AG04450 (cell line): ENCODE results near the gene PNMA8C. TPM values are rescaled to one million over a fixed set of nuclear protein-coding genes. Genes with fewer than 3 reads are reported as not detected.
"Not testable (repeated sequence)": the region's sequence is repeated elsewhere in the genome, so short reads cannot be mapped to it uniquely, and the experiment has no call there.

Experiments
- CTCF ChIA-PET: fragments of 300-600, 350-600 bp; formaldehyde crosslinking; extraction: SDS; loops from one replicate; lab custom pipeline; 2022; ENCODE audit warnings: antibody characterized with exemption, inconsistent platforms; lab: Charles Lee
- POLR2A ChIA-PET: fragments of 350-600 bp; formaldehyde crosslinking; extraction: SDS; loops from one replicate; lab custom pipeline; 2021; ENCODE audit warnings: antibody characterized with exemption, inconsistent platforms; lab: Yijun Ruan, JAX
- DNase-seq: peaks from one replicate; pipeline ENCODE4 v3.0.0-alpha.2; 2011; ENCODE audit warnings: low read depth, low spot score
- H3K27ac ChIP-seq: one replicate; pipeline ENCODE4 v1.5.1; 2012; ENCODE audit warnings: low read depth, low read length, control low read depth
- H3K27me3 ChIP-seq: one replicate; pipeline ENCODE4 v1.6.0; 2012; ENCODE audit warnings: low read length; ENCODE audit not compliant: control insufficient read depth, insufficient read depth
- H3K4me3 ChIP-seq: 2 replicates; pipeline ENCODE4 v1.5.1; 2011; ENCODE audit warnings: mild to moderate bottlenecking, low read depth, low read length, control low read depth
- H3K9me3 ChIP-seq: 2 replicates; pipeline ENCODE4 v1.5.1; 2012; ENCODE audit warnings: low read length; ENCODE audit not compliant: control insufficient read depth, insufficient read depth
- polyA plus RNA-seq: library from polyadenylated mRNA; depleted of rRNA; stranded (reverse); fragments of >200 nt; gene quantifications from 2 replicates; pipeline ENCODE4 v1.2.3, GENCODE V29; 2011; rRNA removed
- TF ChIP-seq, protein P1 (sequence below): IDR thresholded peaks from 2 replicates; pipeline ENCODE4 v1.5.1; 2011; ENCODE audit warnings: low read depth, low read length, control low read depth, inconsistent platforms

The PNMA8C gene
- polyA plus RNA-seq, 1 experiment = 0.21 TPM

DNA sequence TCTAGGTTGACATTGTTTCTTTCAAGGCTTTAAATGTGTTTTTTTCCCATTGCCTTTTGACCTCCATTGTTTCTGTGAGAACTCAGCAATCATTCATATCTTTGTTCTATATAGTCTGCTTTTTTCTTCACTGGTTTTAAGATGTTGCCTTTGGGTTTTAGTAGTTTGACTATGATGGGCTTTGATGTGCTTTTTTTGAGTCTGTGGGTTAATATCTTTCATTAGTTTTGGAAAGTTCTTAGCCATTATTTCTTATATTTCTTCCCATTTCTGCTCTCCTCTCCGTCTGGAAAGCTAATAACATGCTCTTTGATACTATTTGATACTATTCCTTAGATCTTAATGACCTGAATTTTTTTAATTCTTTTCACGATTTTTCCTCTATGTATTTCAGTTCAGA lies 48.0 kb downstream of the PNMA8C start:
- no peak overlapping the region for H3K4me3 ChIP-seq
- DNase-seq = no peak
- TF ChIP-seq, protein P1, sequence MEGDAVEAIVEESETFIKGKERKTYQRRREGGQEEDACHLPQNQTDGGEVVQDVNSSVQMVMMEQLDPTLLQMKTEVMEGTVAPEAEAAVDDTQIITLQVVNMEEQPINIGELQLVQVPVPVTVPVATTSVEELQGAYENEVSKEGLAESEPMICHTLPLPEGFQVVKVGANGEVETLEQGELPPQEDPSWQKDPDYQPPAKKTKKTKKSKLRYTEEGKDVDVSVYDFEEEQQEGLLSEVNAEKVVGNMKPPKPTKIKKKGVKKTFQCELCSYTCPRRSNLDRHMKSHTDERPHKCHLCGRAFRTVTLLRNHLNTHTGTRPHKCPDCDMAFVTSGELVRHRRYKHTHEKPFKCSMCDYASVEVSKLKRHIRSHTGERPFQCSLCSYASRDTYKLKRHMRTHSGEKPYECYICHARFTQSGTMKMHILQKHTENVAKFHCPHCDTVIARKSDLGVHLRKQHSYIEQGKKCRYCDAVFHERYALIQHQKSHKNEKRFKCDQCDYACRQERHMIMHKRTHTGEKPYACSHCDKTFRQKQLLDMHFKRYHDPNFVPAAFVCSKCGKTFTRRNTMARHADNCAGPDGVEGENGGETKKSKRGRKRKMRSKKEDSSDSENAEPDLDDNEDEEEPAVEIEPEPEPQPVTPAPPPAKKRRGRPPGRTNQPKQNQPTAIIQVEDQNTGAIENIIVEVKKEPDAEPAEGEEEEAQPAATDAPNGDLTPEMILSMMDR = no peak
- POLR2A ChIA-PET = interaction anchor here (0.6 kb wide), 1 partner anchor 23 kb away, joined by 3 read pairs; no protein-coding TSS in a partner anchor
- H3K27me3 ChIP-seq = no peaks in the 10 kb centered on the region
- CTCF ChIA-PET = interaction anchor here (0.5 to 1.0 kb wide), 3 partner anchors 16 to 49 kb away, joined by 3 read pairs; partner anchors contain the start of gene PPP5C
- H3K27ac ChIP-seq = no peak overlapping the region
- no peaks in the 10 kb centered on the region; the same call in 1 of the 2 replicates for H3K9me3 ChIP-seq

DNA sequence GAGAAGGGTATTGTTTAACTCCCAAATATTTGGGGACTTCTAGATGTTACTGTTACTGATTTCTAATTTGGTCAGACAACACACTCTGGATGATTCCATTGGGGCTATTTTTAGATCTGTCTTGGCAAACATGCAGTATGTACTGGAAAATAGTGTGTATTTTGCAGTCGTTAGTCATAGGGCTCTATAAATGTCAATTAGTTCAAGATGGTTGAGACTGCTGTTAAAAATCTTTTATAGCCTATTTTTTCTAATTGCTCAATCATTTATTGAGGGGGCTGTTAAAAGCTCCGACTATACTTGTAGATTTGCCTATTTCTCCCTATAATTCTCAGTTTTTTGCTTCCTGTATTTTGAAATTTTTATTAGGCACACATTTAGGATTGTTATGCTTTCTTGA lies 50.5 kb downstream of the PNMA8C start:
- H3K9me3 ChIP-seq = no peaks in the 10 kb centered on the region; the same call in 1 of the 2 replicates
- H3K4me3 ChIP-seq = no peak overlapping the region
- ChIA-PET CTCF (no interaction called here), POLR2A (no interaction called here)
- no peak overlapping the region for H3K27ac ChIP-seq
- H3K27me3 ChIP-seq = no peaks in the 10 kb centered on the region
- TF ChIP-seq, protein P1 = no peak
- no peak for DNase-seq

DNA sequence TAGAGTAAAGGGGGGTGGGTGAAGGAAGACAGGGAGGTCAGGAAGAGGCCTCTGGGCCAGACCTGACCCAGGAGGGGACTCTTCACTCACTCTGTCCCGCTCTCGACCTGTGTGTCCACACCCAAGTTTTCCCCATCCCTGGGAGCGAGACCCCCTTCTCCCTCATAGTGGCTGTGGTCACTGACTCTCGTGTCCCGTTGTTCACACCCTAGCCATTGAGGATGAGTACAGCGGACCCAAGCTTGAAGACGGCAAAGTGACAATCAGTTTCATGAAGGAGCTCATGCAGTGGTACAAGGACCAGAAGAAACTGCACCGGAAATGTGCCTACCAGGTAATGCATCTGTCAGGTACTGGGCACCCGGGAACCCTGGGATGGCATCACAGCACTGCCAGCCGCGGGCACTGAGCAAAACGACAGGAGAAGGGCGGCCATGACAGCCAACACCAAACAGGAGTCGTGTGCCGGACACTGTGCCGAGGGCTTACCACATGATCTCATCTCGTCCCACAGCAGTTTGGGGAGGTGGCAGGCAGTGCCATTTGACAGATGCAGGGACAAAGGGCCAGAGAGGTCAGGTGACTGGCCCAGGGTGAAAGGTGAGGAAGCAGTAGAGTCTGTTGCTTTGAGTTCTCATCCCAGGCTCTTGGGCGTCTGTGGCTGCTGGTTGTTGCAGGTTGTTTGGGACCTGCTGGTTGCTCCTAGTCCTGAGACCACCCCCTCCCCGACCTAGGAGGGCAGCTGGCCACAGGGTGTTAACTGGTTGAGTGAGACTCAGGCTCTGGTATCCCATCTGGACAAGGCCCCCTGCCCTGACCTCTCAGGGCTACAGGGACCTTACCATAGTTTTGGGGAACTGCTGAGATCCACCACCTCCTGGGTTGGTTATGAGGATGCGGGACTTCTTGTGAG lies 52.2 kb downstream of the PNMA8C start:
- ChIA-PET POLR2A (no interaction called here), CTCF (no interaction called here)
- Histone ChIP-seq H3K27me3 (no peaks in the 10 kb centered on the region), H3K27ac (no peak overlapping the region), H3K9me3 (no peaks in the 10 kb centered on the region; the same call in 1 of the 2 replicates), H3K4me3 (no peak overlapping the region)
- TF ChIP-seq, protein P1 = no peak
- DNase-seq = no peak

DNA sequence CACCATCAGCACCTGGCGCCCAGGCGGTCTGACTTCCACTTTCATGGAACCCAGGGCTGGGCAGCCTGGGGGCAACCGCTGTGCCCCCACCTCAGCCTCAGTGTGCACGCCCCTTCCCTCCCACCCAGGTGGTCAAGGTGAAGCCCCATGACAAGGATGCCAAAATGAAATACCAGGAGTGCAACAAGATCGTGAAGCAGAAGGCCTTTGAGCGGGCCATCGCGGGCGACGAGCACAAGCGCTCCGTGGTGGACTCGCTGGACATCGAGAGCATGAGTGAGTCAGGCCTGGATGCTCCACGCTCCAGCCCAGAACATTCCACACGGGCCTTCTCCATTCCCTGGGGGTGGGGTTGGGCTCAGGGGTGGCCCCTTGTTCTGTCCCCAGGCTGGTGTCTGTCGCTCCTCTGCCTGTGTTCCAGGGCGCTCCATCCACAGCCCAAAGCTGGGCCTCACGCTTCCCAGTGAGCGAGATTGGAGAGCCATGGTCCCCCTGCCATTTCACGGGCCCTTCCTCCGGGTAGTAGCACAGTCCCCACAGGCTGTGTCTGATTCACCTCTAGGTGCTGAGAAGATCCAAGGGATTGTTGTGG lies 53.2 kb downstream of the PNMA8C start:
- H3K9me3 ChIP-seq, H3K4me3 ChIP-seq, DNase-seq, POLR2A ChIA-PET, H3K27me3 ChIP-seq, H3K27ac ChIP-seq, CTCF ChIA-PET: not testable (repeated sequence)

Other genes with a start within 250 kb of the PNMA8C start
- gene IGFL1, start 199.2 kb downstream of the PNMA8C start, polyA plus RNA-seq = not detected in 2 replicates
- gene HIF3A, start 131.9 kb downstream of the PNMA8C start, polyA plus RNA-seq = 0.21 and 0.47 TPM in 2 replicates
- gene PPP5C, start 81.8 kb downstream of the PNMA8C start, polyA plus RNA-seq = 73.7 and 85.9 TPM in 2 replicates
- gene CCDC8, start 15.4 kb downstream of the PNMA8C start, polyA plus RNA-seq = 9.2 and 10.5 TPM in 2 replicates
- gene PNMA8A, start 42.6 kb upstream of the PNMA8C start, polyA plus RNA-seq = 4.0 and 4.2 TPM in 2 replicates
- gene PNMA8B, start 66.9 kb upstream of the PNMA8C start, polyA plus RNA-seq = 0.17 and 0.24 TPM in 2 replicates
- 547 and 744 TPM in 2 replicates for gene CALM3, start 172.4 kb upstream of the PNMA8C start, polyA plus RNA-seq
- gene PTGIR, start 196.2 kb upstream of the PNMA8C start, polyA plus RNA-seq = 2.4 and 4.2 TPM in 2 replicates
- not detected in 2 replicates for gene GNG8, start 207.3 kb upstream of the PNMA8C start, polyA plus RNA-seq
- 6.1 and 6.9 TPM in 2 replicates for gene DACT3, start 232.2 kb upstream of the PNMA8C start, polyA plus RNA-seq